HG03066 (cell line): ENCODE measurements around the gene SIX4.
"Not testable (repeated sequence)": the region's sequence is repeated elsewhere in the genome, so short reads cannot be mapped to it uniquely, and the experiment has no call there.

ENCODE experiments used
- ATAC-seq: cut with Tn5 transposase; IDR thresholded peaks from one replicate; pipeline ENCODE4 v1.9.1; 2021; ENCODE audit warnings: low read depth; ENCODE audit not compliant: unreplicated experiment

SIX4 gene

DNA sequence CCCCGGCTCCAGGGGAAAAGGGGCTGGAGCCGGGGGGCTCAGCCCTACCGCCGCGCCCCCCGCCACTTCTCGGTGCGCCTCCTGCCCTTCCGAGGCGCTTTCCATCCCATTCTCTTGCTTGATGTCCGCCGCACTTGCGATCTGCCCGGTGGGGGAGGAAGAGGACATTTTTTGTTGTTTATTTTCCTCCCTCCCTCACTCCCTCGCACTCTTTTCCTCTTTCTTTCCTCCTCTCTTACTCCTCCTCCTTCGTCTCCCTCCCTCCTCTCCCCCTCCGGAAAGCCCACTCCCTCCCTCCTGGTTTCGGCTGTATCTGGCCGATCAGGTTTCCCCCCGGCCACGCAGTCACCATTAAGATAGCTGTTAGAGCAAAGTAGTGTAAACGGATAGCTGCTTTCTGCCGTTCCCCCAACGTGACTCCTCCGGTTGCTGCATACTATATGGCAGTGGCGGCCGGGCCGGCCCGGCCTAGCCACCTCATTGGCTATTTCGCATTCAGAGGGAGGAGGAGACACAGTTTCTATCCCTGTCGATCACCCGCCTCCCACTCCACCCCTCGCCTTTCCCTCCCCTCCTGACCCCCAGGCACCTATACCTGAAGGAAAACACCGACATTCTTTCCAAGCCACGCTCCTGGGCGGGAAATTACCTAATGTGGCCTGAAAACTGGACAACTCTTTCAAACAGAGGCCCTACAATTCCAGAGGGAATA, at the start of gene SIX4:
Gene SIX4 (minus strand): TSS at position 445 of the 712 bp plus-strand sequence. CDS start 277 bp downstream, at position 168.
- peak; percentile 30 for ATAC-seq

DNA sequence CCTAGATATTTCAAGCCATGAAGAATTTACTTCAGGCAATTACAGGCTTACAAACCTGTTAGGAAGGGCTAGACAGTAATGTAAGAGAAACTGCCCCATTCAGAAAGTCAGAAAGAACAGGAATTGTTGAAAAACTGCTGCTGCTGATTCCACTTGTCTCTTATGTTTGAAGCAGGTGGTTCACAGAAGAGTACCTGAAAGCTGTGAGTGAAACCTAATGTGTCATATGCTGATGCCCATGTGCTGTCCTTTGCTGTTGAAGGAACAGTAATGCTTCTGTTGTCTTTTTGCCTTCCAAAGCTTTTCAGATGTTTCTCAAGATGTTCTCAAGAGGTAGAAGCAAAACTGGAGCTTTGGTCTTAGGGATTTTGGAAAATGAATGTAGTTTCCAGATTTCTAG, 49.4 kb upstream of the SIX4 start:
- peak; percentile 54 for ATAC-seq

DNA sequence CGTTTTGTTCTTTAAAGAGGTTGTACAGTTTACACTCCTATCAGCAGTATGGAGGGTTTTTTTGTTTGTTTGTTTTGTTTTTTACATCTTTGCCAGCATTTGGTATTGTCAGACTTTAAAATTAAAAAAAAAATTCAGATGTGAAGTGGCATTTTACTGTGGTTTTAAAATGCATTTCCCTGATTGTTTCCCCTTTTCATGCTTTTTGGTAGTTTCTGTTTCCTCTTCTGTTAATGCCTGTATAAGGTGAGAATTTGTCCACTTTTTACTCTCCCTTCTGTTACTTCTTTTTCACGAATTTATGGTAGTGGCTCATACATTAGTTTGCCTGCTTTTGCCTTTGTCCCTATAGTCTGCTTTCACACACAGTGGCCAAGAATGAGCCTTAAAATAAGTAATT, 47.0 kb upstream of the SIX4 start:
- no peak for ATAC-seq

DNA sequence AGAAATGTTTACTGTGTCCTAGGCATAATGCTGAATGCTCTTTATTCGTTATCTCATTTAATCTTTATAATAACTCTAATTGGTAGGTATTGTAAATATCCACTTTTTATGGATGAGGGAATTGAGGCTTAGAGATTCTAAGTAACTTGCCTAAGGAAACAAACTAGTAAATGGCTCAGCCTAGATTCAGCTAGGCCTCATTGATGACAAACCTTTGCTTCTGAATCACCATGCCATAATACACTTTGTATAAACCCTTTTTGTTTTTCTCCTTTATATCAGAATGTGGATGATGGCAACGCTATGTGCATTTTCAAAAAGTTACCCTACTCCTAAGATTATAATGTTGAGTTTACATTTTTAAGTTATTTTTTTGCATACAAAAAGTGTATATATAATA, 44.5 kb upstream of the SIX4 start:
- ATAC-seq, result no peak

DNA sequence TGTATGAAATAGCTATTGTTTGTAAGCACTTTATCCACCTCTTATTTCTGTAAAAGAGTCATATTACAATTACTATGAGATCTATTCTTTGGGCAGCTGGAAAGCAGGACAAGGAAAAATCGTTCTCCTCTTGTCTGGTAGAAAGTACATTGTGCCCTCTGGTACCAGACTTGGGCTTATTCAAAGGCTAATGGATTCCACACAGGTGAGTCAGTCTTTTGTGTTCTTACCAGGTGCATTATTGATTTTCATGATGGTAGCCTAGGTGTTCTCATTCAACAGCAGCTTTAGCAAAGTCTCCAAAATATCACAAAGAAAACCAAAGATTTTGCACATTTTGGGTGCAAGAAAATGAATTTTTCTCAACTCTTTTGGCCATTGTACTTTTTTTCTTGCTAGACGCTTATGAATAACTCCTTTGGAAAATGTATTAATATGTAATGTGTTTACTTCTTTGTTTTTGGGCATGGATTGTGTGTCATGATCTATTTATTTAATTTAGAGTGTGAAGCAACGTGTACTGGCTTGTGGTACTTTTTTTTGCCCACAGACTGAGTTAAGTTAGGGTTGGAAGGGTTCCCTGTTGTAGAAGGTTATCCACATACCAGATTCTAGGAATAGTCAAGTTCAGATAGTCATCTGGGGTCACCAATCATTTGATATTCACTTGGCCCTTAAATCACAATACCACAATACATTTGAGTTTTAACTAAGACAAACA, 36.7 kb upstream of the SIX4 start:
- ATAC-seq, result no peak

DNA sequence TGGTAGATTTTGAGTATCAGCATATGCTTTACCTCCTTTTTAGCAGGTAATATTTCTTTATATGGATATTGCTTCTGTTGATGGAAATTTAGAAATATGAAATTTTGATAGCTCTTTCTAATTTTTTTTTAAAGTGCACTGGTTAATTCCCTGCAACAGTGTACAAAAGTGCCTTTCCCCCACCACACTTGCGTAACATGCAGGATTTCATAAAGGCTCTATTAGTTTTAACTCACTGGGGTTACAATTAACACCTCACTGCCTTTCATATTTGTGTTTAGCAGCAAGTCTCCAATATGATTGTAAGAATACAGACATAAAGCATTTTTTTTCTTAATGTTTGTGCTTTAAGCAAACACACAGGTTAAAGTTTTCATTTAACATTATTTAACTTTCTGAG, 36.1 kb upstream of the SIX4 start:
- no peak for ATAC-seq

DNA sequence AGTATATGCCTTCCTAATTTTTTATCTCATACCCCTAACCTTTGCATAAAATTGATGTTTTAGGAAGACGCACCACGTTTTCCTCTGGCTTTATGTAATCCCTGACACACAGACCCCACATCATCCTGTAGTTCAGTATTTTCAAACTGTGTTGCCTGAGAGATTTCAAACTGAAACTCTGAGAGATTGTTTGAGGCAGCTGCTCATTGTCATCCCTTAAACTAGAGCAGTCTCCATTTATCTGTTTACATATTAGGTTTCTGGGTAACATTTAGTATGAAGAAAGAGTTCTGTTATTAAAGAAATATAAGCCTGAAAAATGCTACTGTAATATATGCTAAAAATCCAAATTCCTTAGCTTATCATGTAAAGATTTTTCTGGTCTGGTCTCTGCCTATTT, 34.7 kb upstream of the SIX4 start:
- no peak for ATAC-seq

DNA sequence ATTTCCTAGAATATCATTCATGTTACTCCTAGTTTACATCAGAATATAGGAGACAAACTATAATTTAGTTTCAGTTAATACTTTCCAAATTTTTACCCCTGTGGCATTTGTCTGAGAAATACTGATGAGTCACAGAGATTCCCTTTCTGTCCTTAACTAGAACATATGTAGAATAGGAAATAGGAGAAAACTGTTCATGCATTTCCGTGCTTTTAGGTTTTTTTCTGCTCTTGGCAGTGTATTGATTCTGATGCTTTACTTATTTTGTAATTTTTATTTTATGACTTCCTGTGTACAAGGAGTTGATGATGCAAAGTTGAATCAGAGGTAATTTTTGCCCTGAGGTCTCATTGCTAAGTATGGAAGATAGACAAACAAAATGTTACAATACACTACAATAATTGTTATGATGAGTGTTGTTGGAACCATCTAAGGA, 33.4 kb upstream of the SIX4 start:
- ATAC-seq, result no peak

GRCh38 chr14:60756847-60757246, 32.7 kb upstream of the SIX4 start:
- no peak for ATAC-seq

DNA sequence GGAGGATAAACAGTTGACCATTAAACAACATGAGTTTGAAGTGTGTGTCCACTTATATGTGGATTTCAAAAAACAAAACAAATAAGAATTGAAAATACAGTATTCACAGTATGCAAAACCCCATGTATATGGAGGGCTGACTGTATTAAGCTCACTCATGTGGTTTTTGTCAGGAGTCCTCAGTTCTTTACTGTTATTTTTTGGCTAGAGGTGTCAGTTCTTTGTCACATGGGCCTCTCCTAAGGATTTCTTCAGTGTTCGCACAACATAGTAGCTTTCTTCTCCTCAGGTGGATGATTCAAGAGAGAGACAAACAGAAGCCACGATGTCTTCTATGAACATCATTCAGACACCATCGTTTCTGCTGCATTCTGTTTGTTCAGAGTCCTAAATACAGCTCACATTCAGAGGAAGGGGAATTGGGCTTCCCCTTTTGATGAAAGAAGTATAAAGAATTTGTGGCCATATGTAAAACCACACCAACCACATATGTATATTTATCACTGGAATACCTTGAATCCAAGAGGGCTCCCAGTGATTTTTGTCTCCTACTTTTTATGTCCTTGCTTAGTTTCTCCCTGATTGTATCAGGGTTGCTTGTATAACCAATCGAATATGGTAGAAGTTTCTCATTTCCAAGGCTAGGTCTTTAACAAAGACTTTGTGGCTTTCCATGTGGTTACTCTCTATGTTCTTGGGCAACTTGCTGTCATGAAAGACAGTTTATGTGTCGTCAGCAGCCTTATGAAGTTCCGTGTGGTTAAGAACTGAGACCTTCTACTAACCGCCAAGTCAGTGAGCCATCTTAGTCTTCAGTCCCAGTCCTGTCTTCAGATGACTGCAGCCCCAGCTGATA, 29.3 kb upstream of the SIX4 start:
- peak; percentile 98 for ATAC-seq

- no peak for ATAC-seq
Observed at GRCh38 chr14:60744566-60744965, 20.4 kb upstream of the SIX4 start.

DNA sequence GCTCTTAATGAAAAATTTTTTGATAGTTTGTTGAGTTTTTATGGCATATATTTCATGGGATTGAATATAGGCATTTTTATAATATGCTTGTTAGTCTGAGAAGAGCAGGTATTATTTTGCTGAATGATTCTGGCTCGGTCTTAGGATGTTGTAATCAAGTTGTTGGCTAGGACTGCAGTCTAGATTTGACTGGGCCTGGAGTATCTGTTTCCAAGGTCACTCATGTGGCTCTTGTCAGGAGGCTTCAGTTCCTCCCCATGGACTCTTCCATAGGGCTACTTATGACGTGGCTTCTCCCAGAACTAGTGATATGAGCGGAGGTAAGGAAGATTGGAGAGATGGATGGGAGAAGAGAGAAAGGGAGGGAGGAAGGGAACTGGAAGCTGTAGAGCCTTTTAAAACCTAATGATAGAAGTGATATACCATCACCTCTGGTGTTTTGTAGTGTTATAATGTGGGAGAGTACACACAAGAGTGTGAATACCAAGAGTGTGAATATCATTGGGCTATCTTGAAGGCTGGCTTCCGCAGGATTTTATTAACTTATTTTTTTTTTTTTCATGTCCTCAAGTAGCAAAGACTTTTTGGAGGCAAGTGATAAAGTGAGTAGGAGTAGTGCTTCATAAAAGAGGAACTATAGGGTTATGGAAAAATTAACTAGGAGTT, 14.8 kb upstream of the SIX4 start:
- ATAC-seq, result no peak

- ATAC-seq, result no peak
Observed at GRCh38 chr14:60736494-60736893, 12.3 kb upstream of the SIX4 start.

GRCh38 chr14:60735416-60735815, 11.3 kb upstream of the SIX4 start:
- ATAC-seq, result no peak

DNA sequence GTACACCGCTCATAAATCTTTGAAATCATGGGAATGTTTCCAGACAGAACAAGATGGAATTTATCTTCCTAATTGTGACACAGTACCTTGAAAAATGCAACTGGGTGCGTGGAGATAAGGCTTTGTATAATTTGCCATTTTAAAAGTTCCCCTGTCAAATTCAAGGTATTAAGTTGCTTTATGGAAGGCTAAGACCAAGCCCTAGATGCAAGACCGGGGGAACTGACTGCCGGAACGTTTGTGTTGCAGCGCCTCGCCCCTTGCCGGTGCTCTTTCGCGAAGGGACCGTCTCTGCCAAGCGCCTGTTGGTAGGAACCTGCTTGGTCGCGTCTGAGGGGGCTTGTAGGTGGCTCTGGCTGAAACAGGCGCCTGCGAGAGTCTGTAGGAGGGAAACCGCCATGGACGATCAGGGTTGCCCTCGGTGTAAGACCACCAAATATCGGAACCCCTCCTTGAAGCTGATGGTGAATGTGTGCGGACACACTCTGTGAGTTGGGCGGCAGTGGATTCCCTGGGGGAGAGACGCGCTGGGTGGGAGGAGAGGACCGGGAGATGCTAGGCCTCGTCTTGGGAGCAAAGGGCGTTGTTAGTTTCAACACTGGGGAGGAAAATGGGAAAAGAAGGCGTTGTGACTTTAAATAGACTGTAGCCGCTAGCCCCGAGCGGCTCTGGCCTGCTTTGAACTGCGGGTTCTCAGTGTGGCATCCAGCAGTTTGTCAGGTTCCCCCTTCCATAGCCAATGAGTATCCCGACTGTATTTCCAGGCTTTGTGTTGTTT, 10.5 kb upstream of the SIX4 start, which contains the start of gene MNAT1:
Gene MNAT1 (plus strand): TSS at position 297 of the 778 bp plus-strand sequence. CDS start 102 bp downstream, at position 399.
- peak; percentile 91 for ATAC-seq

- ATAC-seq, result no peak
Observed at GRCh38 chr14:60732840-60733483, 8.8 kb upstream of the SIX4 start.

DNA sequence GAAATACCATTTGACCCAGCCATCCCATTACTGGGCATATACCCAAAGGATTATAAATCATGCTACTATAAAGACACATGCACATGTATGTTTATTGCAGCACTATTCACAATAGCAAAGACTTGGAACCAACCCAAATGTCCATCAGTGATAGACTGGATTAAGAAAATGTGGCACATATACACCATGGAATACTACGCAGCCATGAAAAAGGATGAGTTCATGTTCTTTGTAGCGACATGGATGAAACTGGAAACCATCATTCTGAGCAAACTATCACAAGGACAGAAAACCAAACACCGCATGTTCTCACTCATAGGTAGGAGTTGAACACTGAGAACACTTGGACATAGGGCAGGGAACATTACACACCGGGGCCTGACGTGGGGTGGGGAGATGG, 7.1 kb upstream of the SIX4 start:
- not testable (repeated sequence) for ATAC-seq

DNA sequence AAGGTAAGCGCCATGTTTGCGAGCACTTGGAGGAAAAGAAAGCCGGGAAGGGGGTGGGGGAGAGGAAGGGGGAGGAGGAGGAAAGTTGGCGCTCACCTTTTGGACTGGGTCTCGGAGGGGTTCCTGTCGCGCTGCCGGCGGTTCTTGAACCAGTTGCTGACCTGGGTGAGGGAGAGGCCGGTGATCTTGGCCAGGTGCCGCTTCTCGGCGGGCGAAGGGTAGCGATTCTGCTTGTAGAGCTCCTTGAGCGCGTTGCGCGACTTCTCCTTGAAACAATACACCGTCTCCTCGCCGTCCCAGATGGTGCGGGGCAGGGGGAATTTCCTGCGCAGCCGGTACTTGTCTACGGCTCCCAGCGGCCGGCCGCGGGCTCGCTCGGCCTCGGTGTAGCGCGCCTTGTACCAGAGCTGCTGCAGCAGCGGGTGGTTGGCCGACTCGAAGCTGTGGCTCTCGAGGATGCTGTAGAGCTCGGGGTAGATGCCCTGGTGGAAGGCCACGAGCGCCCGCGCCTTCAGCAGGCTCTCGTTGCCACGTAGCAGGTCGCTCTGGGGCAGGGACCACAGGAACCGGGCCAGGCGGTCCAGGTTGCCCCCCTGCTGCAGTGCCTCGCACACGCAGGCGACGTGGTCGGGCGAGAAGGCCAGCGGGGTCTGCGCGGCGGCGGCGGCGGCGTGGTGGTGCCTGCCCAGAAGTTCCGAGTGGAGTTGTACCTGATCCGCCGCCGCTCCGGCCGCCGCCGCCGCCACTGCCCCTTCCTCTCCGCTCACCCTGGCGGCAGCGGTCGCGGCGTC, 840 bp downstream of the SIX4 start:
- ATAC-seq, result peak; percentile 25
